HepG2 (cell line): ENCODE data around the gene VPS9D1. TPM values are rescaled to one million over a fixed set of nuclear protein-coding genes. Genes with fewer than 3 reads are reported as not detected.

Source experiments
- ASH2L ChIP-seq: fragments of 300-600, 200-600 bp; sonication (generic); IDR thresholded peaks from 2 replicates; pipeline ENCODE4 v1.7.0; 2017; ENCODE audit warnings: low read depth, mild to moderate bottlenecking, moderate library complexity, mixed read lengths, low read length; ENCODE audit not compliant: insufficient read length
- BORCS8-MEF2B ChIP-seq: sonication (generic); formaldehyde crosslinking; IDR thresholded peaks from 2 replicates; pipeline ENCODE4 v1.8.0; 2022; ENCODE audit warnings: mild to moderate bottlenecking, missing genetic modification reagents
- ETV6 ChIP-seq: sonication (generic); formaldehyde crosslinking; conservative IDR thresholded peaks from 2 replicates; pipeline ENCODE4 v1.4.0; 2020; ENCODE audit warnings: missing genetic modification reagents
- FOXA1 ChIP-seq, 2 experiments: fragments of 450-650 bp in 1 of 2; sonication (generic) in 1 of 2; formaldehyde crosslinking in 1 of 2; IDR thresholded peaks; 2 replicates each; pipeline versions ENCODE4 v1.4.0 to v1.6.1; 2016 to 2020; ENCODE audit warnings: missing genetic modification reagents in 1 of 2
- HCFC1 ChIP-seq: fragments of 150-350 bp; IDR thresholded peaks from 2 replicates; pipeline ENCODE4 v1.6.1; 2014; ENCODE audit warnings: low read depth, low read length
- HNF4G ChIP-seq, 2 experiments: sonication (generic) in 1 of 2; formaldehyde crosslinking in 1 of 2; IDR thresholded peaks; 2 replicates each; pipeline versions ENCODE4 v1.4.0 to v1.6.1; 2011 to 2020; ENCODE audit warnings: borderline replicate concordance in 2 of 2, low read depth in 2 of 2, mild to moderate bottlenecking in 2 of 2, low read length in 1 of 2, missing genetic modification reagents in 1 of 2, moderate library complexity in 1 of 2
- HNRNPL ChIP-seq: fragments of 200-400 bp; formaldehyde crosslinking; IDR thresholded peaks from 2 replicates; pipeline ENCODE4 v1.6.1; 2017; ENCODE audit warnings: mild to moderate bottlenecking, low read depth, low read length
- JARID2 ChIP-seq: sonication (generic); formaldehyde crosslinking; IDR thresholded peaks from 2 replicates; pipeline ENCODE4 v1.8.1; 2023; ENCODE audit warnings: missing genetic modification reagents, inconsistent platforms; ENCODE audit not compliant: insufficient replicate concordance
- KDM5B ChIP-seq: sonication (generic); formaldehyde crosslinking; IDR thresholded peaks from 2 replicates; pipeline ENCODE4 v1.4.0; 2020; ENCODE audit warnings: missing genetic modification reagents, mild to moderate bottlenecking, borderline replicate concordance
- MAFG ChIP-seq: sonication (generic); formaldehyde crosslinking; IDR thresholded peaks from 2 replicates; pipeline ENCODE4 v1.5.1; 2020; ENCODE audit warnings: mild to moderate bottlenecking, missing genetic modification reagents
- PHB2 ChIP-seq: fragments of 450-650 bp; IDR thresholded peaks from 2 replicates; pipeline ENCODE4 v1.6.1; 2018; ENCODE audit not compliant: partially characterized antibody
- PRMT3 ChIP-seq: sonication (generic); formaldehyde crosslinking; IDR thresholded peaks from 2 replicates; pipeline ENCODE4 v1.8.1; 2022; ENCODE audit warnings: low read depth, mild to moderate bottlenecking, moderate library complexity, missing genetic modification reagents, borderline replicate concordance
- REXO4 ChIP-seq: sonication (generic); formaldehyde crosslinking; IDR thresholded peaks from 2 replicates; pipeline ENCODE4 v1.8.0; 2022; ENCODE audit warnings: missing genetic modification reagents, mild to moderate bottlenecking, borderline replicate concordance
- SIX4 ChIP-seq: sonication (generic); formaldehyde crosslinking; IDR thresholded peaks from 2 replicates; pipeline ENCODE4 v1.4.0; 2020; ENCODE audit warnings: missing genetic modification reagents
- TAF15 ChIP-seq: fragments of 200-400 bp; formaldehyde crosslinking; IDR thresholded peaks from one replicate; pipeline ENCODE4 v1.6.1; 2018; ENCODE audit warnings: mild to moderate bottlenecking, low read depth, low read length; ENCODE audit not compliant: poor library complexity, severe bottlenecking
- TGIF2 ChIP-seq: IDR thresholded peaks from 2 replicates; pipeline ENCODE4 v1.6.1; 2016; ENCODE audit warnings: control low read depth, missing compliant biosample characterization
- YEATS2 ChIP-seq: sonication (generic); formaldehyde crosslinking; IDR thresholded peaks from 2 replicates; pipeline ENCODE4 v1.4.0; 2020; ENCODE audit warnings: missing genetic modification reagents, borderline replicate concordance
- ZNF136 ChIP-seq: sonication (generic); formaldehyde crosslinking; IDR thresholded peaks from 2 replicates; pipeline ENCODE4 v1.8.1; 2022; ENCODE audit warnings: low read depth, mild to moderate bottlenecking, moderate library complexity, missing genetic modification reagents
- ZNF296 ChIP-seq: sonication (generic); formaldehyde crosslinking; conservative IDR thresholded peaks from 2 replicates; pipeline ENCODE4 v1.5.0; 2020; ENCODE audit warnings: mild to moderate bottlenecking, missing genetic modification reagents
- ZNF432 ChIP-seq: sonication (generic); formaldehyde crosslinking; IDR thresholded peaks from 2 replicates; pipeline ENCODE4 v1.5.0; 2020; ENCODE audit warnings: missing genetic modification reagents, mild to moderate bottlenecking, borderline replicate concordance
- ZSCAN21 ChIP-seq: sonication (generic); formaldehyde crosslinking; IDR thresholded peaks from 2 replicates; pipeline ENCODE4 v1.8.0; 2022; ENCODE audit warnings: mild to moderate bottlenecking, missing genetic modification reagents, moderate library complexity, borderline replicate concordance
- polyA plus RNA-seq, 8 experiments: library from polyadenylated mRNA; depleted of rRNA in 3 of 8; stranded (reverse) in 7 of 8; unstranded in 1 of 8; fragments of >200 nt; fragmentation: Illumina TruSeq in 4 of 8; extraction: Trizol in 4 of 8; gene quantifications; 2 replicates each; pipeline versions ENCODE4 v1.2.1 to v1.2.3, GENCODE V29; 2011 to 2016; ENCODE audit warnings: low read depth in 4 of 8, missing spikeins in 1 of 8, mixed read lengths in 1 of 8; ENCODE audit not compliant: insufficient read depth in 1 of 8
- total RNA-seq, 5 experiments: library from RNA; depleted of rRNA; stranded (reverse); fragments of >200 nt; fragmentation: Illumina TruSeq; extraction: Trizol; gene quantifications; 2 replicates each; pipeline ENCODE4 v1.2.3, GENCODE V29; 2016; ENCODE audit warnings: low read depth in 1 of 5
- TF ChIP-seq, protein P1 (sequence below): IDR thresholded peaks from 2 replicates; pipeline ENCODE4 v1.6.1; 2016; ENCODE audit warnings: missing compliant biosample characterization, missing genetic modification reagents, borderline replicate concordance
- TF ChIP-seq, protein P2 (sequence below): IDR thresholded peaks from 2 replicates; pipeline ENCODE4 v1.6.1; 2016; ENCODE audit warnings: missing biosample characterization, missing genetic modification reagents, low read depth
- TF ChIP-seq, protein P3 (sequence below): sonication (generic); formaldehyde crosslinking; IDR thresholded peaks from 2 replicates; pipeline ENCODE4 v1.8.0; 2022; ENCODE audit warnings: missing genetic modification reagents, mild to moderate bottlenecking, moderate library complexity, borderline replicate concordance

The VPS9D1 gene
- total and polyA plus RNA-seq, 2 of the 13 experiments (the other 11 are each of a cell fraction or from before 2014, with no cell fraction given), result 10.1 to 13.2 TPM

DNA sequence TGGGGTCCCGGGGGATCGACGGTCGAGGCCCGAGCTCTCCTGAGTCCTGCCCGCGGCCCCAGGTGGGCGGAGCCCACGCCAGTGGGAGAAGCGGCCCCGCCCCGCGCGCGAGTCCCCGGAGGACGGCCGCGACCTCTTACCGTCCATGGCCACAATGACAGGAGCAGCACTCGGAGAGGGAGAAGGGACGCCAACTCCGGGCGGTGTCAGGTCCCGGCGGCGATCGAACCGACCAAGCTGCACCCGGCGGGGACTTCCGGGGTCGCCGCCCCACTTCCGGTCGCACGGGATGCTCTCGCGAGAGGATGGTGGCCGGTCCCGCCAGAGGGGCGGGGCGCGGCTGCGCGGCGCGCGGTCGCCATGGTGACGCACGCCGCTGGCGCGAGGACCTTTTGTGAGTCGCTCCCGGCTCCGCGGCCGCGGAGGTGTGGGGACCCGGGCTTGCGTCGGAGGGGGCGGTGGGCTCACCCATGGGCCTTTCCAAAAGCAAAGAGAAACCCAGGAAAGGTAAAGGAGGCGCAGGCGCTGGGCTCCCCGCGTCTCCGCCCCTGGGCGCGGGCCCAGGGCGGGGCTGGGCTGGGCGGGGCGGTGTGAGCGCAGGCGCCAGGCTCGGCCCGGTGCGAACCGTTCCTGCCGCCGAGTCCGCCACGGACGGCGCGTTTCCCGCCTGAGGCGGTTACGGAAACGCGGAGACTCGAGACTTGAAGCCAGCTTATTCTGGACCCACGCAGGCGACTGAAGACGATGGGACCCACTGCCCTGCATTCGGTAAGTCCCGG lies 63.1 kb downstream of the VPS9D1 start, which contains the start of the genes CHMP1A and SPATA33 (continued):
- TF ChIP-seq, protein P1, sequence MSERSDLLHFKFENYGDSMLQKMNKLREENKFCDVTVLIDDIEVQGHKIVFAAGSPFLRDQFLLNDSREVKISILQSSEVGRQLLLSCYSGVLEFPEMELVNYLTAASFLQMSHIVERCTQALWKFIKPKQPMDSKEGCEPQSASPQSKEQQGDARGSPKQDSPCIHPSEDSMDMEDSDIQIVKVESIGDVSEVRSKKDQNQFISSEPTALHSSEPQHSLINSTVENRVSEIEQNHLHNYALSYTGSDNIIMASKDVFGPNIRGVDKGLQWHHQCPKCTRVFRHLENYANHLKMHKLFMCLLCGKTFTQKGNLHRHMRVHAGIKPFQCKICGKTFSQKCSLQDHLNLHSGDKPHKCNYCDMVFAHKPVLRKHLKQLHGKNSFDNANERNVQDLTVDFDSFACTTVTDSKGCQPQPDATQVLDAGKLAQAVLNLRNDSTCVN (CRISPR knock-in tag), result peak; percentile 82
- TF ChIP-seq TAF15 (peak; percentile 45), HNF4G (IDR thresholded peaks at IDR 0.05; ENCODE audit: borderline replicate concordance, low read depth, low read length) (peak; percentile 11; the same call in 1 of the 2 replicates), HNF4G (CRISPR knock-in tag; IDR thresholded peaks at IDR 0.05; ENCODE audit: borderline replicate concordance, low read depth) (no peak; the same call in 1 of the 2 replicates), ETV6 (CRISPR knock-in tag) (peak; percentile 93), SIX4 (peak; percentile 54; the same call in 1 of the 2 replicates), MAFG (CRISPR knock-in tag) (no peak), PHB2 (no peak), FOXA1 (IDR thresholded peaks at IDR 0.05) (no peak), FOXA1 (CRISPR knock-in tag; IDR thresholded peaks at IDR 0.05) (0 out of 2 replicates have a peak, but pooled peaks have one; percentile 29), HNRNPL (no peak), JARID2 (CRISPR knock-in tag) (peak; percentile 69), ZNF136 (CRISPR knock-in tag) (no peak), ZSCAN21 (CRISPR knock-in tag) (peak; percentile 73; the same call in 1 of the 2 replicates), HCFC1 (peak; percentile 58; the same call in 1 of the 2 replicates), KDM5B (CRISPR knock-in tag) (peak; percentile 55; the same call in 1 of the 2 replicates), YEATS2 (CRISPR knock-in tag) (peak; percentile 88; the same call in 1 of the 2 replicates), ZNF432 (CRISPR knock-in tag) (no peak), REXO4 (no peak), ASH2L (peak; percentile 98), PRMT3 (CRISPR knock-in tag) (no peak), BORCS8-MEF2B (peak; percentile 77), TGIF2 (CRISPR knock-in tag) (peak; percentile 72; the same call in 1 of the 2 replicates), ZNF296 (CRISPR knock-in tag) (no peak)
- TF ChIP-seq, protein P2, sequence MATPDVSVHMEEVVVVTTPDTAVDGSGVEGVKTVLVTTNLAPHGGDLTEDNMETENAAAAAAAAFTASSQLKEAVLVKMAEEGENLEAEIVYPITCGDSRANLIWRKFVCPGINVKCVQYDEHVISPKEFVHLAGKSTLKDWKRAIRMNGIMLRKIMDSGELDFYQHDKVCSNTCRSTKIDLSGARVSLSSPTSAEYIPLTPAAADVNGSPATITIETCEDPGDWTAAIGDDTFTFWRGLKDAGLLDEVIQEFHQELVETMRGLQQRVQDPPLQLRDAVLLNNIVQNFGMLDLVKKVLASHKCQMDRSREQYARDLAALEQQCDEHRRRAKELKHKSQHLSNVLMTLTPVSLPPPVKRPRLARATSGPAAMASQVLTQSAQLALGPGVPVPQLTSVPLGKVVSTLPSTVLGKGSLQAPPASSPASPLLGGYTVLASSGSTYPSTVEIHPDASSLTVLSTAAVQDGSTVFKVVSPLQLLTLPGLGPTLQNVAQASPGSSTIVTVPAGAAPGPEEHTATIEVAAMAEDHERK (CRISPR knock-in tag), result peak; percentile 61; the same call in 1 of the 2 replicates
- TF ChIP-seq, protein P3, sequence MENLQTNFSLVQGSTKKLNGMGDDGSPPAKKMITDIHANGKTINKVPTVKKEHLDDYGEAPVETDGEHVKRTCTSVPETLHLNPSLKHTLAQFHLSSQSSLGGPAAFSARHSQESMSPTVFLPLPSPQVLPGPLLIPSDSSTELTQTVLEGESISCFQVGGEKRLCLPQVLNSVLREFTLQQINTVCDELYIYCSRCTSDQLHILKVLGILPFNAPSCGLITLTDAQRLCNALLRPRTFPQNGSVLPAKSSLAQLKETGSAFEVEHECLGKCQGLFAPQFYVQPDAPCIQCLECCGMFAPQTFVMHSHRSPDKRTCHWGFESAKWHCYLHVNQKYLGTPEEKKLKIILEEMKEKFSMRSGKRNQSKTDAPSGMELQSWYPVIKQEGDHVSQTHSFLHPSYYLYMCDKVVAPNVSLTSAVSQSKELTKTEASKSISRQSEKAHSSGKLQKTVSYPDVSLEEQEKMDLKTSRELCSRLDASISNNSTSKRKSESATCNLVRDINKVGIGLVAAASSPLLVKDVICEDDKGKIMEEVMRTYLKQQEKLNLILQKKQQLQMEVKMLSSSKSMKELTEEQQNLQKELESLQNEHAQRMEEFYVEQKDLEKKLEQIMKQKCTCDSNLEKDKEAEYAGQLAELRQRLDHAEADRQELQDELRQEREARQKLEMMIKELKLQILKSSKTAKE (CRISPR knock-in tag), result no peak; the same call in 1 of the 2 replicates
